NCI-H345 treated with DMSO at 0.1 percent for 48 hours (cell line): ENCODE data around the gene SETD3.
"Not testable (repeated sequence)": the region's sequence is repeated elsewhere in the genome, so short reads cannot be mapped to it uniquely, and the experiment has no call there.

Experiments
- DNase-seq: peaks from one replicate; lab custom pipeline; 2025; ENCODE audit not compliant: unreplicated experiment; lab: John Stamatoyannopoulos, UW

SETD3 gene

DNA sequence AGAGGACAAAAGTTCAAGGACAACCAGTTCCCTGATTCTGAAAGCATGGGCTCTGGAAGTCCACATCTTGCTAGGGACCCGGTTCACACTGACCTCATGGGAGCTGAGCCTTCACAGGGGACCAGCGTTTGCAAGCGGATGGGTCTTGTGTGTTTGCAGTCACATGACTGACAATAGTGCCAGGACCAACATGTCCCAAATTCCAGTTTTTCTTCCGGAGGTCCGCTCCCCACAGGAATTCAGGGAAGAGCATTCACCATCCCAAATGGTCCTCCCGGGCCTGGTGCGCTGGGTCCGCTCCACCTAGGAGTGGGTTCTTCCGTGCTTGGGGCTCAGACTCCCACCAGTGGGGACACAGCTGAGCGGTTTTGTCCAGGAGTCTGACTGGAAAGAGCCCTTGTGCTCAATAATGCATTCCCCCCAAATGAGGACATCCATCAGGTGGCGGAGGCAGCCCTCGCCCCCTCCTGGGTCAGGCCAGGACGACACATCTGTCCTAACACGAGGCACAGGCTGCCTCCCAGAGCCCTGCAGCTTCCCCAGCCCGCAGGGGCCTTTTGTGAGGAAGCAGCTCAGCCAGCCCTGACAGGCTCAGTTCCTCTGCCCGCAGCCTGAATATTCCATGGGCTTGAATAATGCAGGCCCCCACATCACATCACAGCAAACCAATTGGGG is 116.9 kb downstream of the SETD3 start:
- DNase-seq, result no peak

DNA sequence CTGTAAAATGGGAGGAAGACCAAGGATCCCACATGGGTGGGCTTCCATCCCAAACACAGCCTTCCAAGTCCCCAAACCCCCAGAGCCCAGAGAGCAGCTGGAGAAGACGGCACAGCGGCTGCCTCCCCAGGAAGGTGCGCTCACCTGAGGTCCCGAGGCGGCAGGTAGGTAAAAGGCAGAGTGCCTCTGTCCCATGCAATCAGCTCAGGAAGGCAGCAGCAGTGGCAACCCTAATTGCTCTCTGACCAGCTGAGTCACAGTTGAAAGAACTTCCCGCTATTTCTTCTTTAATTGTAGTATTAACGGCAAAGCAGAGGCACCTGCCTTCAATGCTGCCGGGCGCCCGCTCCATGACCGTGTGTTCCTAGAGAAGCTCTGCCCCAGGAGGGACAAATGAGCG is 117.6 kb downstream of the SETD3 start:
- no peak for DNase-seq

DNA sequence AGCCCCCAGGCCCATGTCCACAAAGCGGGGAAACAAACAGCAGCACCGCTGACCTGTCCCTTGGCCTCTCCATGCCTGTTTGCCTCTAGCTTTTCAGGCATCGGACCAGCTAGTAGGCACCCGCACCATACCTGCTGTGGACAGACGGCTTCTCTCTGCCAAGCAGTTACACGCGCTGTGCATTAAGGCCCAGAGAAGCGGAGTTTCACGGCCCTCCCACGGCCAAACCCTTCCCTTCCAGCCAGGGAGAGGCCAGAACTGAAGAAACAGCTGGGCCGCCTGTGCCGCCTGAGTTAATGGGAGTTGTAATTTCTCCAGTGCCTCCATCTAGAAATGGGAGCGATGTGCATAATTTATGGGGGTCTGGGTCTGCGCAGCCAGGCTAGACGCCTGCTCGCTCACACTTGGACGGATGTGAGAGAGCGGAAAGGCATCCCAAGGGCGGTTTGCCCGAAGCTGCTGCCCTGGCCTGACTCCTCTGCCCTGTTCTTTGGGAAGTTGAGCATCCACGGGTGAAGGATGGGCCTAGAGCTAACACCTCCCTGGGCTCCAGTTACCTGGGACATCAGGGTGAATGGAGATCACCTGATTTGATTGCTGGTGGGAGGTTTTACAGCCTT is 119.0 kb downstream of the SETD3 start:
- DNase-seq, result no peak

DNA sequence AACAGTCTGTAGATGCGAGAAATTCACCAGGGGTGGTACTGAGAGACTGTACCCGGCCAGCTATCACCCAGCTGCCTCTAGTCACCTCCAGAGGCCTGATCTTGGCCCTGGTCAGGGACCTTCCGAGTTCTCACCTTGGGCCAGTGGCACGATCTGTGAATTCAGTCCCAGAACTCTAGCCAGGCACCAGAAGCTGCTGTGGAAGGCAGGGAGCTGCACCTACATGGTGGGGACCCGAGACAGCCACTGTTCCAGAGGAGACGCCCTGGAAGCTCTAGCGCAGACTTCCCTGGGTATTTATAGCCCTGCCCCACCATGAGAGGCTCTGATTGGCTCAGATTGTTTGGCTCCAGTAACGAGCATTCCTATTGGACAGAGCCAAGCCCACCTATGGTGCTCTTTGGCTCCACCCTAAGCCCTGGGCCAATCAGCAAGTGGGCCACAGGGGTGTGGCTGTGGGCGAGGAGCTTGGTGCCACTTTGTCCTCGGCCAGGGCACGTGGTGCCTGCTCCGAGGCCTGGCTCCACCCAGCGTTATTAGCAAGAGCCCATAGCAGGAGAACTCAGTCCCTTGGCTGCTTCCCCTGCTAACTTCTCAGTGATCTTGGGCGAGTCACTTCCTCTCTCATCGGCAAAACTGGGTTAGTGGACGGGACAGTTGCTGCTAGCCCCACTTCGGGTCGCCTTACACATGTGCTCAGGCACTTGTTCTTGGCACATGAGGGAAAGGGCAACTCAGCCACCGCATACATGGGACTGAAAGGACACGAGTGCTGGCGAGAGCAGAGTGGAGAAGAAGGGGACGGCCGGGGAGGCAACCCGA is 119.7 kb downstream of the SETD3 start:
- DNase-seq, result no peak

DNA sequence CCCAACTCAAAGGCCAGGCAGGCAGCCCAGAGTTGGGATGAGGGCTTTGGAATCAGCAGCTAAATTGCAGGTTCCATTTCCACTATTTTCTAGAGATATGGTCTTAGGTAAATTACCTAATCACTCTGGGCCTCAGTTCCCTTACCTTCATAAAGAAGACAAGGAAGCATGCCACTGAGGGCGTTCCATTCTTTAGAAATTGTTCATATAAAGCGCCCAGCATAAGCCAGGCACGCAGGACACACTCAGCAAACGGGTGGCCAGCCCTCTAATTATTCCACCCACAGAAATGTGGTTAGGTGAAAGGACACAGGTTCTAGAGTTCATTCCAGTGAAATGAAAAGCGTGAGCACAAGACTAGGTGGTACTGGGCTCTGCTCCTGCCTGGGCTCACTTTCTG is 120.8 kb downstream of the SETD3 start:
- no peak for DNase-seq

DNA sequence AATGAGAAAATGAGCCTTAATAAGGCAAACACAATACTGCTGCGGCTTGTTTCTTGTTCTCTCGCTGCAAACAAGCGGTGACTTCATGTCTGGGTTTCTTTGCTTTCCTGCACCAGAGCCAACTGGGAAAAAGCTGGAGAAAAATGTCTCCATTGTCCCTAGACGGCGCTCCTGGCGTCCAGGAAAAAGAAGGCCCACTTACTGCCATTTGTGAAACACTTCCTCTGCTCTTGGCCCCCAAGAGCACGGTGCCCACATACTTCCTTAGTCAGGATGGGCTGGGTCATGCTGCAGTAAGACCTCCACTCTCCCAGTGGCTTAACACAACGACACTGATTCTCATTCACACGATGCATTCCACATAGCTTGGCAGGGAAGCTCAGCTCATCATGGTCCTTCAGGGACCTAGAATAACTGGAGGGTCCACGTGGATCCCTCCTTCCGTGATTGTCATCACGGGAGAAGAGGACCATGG is 122.7 kb downstream of the SETD3 start:
- no peak for DNase-seq

DNA sequence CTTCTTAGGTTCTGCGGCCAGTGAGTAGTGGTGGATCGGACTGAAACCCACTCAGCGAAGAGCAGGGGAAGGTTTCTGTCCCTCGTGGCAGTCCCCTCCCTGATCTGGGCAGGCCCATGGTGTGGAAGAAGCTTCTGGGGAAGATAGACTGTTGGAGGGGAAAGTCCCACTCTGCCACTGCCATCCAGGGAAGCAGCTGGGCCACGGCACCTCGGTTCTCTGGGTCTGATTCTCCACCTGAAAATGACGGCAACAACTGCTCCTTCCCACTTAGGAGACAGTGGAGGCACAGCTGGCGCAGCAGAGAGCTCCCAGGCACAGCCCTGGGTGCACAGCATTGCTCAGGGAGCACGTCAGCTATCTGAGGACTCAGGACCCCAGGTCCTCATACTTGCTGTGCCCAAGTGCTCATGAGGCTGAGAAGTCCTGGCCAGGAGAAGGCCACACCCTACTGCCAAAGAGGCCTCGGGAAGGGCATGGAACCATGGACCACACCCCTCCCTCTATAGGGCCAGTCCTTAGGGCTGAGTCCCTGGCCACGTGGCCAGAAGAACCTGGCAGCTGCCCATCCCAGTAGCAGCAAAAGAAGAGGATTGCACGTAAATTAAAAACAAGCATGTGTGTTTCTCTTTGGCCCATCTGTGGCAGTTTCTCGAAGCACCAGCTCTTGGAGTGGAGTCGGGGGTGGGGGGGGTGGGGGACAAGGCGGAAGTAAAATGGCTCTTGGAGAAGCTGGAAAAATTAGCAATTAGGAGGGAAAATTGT is 123.3 kb downstream of the SETD3 start:
- DNase-seq, result no peak

DNA sequence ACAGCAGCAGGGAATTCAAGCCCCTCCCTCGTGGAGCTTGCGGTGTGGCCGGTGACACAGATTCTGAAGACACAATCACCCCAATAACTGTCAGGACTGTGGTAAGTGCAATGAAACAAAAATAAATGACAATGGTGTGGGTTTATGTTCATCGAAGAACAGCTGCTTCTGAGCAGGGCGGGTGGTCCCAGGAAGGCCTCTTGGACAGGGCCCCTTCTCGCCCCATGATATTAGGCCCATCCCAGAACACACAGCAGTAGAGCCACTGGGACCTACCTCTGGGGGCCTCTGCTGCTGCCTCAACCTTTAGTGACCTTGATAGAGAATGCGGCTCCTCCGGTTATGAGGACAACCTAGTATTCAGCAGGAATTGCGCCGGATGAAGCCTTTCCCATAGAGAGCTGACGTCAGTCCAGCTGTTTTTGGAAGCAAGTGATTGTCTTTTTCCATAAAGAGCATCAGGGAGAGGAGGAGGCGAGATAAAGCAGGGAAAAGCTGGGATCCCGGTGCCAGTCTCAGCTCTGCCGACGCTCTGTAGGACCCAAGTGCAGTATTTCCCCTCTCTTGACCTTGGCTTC is 124.5 kb downstream of the SETD3 start:
- DNase-seq, result no peak

DNA sequence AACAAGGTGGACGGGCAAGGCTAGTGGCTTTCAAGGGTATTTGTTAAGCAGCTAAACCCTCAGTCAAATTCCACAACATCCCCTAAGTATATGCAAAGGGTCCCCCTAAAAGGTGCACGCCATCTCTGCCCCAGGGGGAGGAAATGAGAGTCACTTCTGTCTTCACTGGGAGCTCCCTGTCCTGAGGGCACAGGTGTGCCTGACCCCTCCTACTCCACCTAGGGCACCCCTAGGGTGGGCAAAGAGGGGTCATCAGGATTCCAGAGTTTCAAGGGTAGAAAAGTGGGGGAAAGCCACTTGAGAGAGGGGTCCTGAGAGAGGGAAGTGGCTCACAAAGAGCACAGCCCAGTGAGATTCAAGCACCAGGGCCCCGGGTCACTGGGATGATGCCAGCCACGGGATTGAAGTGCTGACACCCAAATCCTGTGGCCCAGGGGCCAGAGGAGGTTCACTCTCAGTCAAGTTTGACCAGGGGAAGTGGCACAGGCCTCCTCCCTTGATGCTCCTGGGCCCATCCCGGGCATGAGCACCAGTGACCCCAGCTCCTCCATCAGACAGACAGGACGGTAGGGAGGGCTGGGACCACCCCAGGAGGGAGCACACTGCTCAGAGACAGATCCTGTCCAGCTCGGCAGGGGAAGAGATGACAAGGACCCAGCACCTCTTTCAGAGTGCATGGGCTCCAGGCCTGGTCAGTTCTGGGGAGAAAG is 126.3 kb downstream of the SETD3 start:
- no peak for DNase-seq

DNA sequence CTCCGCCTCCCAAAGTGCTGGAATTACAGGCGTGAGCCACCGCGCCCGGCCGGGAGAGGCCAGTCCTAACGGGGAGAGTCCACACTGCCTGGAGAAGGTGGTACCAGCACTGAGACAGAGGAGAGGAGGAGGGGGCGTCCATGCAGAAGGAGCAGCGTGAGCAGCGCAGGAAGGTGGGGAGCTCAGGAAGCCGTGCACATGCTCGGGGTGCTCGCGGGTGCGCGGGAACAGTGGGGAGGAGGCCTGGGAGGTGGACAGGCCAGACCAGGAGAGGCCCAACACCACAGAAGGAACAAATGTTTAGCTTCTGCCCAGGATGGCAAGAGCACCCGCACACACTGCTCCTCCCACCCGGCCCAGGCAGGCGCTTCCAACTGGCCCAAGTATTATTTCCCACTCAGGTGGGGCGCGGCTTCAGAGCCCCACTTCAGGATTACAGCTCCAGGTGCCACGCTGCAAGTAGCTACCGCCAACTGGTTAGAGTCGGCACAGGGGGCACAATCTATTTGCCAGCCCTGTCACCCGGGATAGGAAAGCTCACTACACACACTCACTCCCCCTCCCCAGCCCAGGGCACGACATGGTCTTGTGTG is 127.9 kb downstream of the SETD3 start:
- no peak for DNase-seq

DNA sequence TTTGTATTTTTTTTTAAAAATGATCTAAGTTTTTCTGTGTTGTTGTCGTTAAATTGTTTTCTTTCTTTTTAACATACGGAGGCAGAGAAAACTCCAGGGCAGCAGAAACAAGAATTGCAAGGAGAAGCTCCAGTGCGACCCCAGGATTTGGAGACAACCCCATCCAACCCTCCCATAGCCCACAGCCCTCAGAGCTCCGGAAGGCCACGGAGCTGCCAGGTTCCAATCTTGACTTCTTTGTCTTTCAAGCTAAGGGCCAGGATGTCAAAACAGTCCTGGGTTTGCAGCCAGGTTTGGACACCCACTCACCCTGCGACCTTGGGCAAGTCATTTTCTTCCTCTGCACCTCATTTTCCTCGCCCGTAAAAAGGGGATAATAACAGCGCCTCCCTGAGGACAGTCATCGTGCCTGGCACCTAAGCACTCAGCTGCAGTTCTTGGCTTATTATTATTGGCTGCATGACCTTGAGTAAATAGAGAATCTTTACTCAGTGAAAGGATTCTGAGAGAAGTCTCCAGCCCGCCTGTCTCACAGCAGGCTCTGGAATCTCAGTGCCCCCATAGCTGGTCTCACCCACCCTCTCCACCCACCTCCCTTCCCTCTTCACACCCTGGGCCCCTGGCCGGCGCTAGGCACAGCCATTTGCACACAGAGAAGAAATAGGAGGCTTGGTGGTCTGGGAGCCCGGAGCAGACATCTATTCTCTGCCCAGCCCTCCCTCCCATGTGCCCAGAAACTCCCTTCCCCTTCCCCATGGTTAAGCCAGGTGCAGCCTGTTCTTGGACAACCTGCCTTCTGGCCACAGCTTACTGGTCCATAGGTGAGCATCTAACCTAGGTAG is 129.3 kb downstream of the SETD3 start:
- no peak for DNase-seq

DNA sequence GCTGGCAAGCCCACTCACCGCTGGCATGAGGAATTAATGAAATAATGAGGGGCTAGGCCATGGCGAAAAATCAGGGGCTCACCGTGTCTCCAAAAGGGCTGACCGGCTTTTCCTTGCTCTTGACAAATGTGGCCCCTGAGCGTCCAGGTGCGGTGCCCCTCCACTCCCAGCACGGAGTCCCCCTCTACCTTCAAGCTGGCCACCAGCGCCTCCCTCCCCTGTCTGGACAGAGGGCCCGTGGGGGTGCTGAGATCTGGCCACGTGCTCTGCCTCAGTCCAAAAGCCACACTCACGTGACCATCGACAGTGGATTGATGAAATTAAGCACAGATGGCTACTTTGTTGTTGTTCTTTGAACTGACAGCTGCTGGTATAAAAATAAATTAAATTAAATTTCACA is 129.9 kb downstream of the SETD3 start:
- no peak for DNase-seq

DNA sequence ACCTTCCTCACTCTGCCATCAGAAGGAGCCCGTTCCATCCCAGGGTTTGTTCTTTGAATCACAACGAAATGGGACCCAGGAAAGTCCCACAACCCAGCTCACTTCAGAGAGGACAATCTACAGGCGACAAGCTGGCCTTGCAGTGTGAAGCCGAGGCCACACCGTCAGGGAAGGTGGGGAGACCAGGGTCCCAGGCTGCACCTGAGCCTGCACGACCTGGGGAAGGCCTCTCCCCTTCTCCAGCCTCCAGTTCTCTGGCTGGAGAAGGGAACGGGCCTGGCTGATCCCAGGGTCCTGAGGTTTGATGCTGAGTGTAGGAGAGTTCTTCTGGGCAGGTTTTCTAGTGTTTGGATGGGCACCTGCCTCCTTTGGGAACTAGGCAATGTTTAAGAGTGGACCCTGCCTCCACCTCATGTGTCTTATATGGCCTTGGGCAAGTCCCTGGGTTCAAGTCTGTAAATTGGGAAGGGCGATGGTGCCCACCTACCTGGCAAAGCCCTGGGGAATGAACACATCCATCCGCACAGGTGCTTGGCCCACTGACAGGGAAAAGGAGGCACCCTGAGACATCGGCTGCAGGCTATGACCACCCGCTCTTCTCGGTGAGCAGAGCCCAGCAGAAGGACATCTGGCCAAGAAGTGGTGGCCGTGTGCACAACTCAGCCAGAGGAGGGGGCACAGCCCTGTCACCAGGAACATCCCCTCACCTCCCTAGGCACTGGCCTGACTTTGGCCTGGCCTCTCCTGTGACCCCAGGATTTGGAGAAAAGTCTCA is 130.8 kb downstream of the SETD3 start:
- DNase-seq, result no peak

DNA sequence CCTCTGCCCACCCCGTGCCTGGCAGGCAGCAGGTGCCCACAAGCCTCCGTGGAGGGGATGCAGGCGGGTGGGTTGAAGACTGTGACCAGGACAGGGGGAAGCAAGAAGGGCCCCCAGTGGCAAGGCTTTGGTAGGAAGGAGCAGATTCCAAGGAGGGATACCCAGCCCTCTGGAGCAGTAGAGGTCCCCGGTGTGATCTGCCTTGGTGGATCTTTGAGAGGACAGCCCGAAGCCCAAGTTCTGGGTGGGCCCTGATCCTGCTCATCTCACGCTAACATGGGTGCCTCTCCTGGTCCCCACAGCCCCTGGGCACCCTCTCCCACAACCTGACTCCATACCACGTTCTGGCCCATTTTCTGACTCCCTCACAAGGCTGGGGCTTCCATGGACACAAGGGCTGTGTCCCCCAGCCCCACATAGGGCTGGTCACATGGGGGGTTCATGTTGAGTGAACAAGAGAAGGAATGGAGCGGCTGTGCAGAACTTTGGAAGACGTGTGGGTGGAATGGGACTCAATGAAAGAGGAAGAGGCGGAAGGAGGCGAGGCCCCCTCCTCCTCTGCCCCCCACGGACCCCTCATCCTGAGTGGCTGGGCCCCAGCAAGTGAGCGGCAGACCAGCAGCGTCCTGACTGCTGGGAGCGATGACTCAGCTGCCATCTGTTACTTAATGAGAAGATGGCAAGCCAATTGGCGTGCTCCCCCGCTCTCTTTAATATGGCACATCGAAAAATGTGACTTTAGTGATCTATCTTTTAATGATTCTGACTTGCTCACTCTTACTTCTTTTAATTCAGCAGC is 131.6 kb downstream of the SETD3 start:
- DNase-seq, result no peak

DNA sequence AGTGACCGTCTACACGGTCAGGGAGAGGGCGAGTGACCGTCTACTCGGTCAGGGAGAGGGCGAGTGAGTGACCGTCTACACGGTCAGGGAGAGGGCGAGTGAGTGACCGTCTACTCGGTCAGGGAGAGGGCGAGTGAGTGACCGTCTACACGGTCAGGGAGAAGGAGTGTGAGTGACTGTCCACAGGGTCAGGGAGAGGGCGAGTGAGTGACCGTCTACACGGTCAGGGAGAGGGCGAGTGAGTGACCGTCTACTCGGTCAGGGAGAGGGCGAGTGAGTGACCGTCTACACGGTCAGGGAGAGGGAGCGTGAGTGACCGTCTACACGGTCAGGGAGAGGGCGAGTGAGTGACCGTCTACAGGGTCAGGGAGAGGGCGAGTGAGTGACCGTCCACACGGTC is 132.4 kb downstream of the SETD3 start:
- not testable (repeated sequence) for DNase-seq
